ENCODE data around the gene HIC2.
"Not testable (repeated sequence)": the region's sequence is repeated elsewhere in the genome, so short reads cannot be mapped to it uniquely, and the experiment has no call there.

HIC2 gene

GRCh38 chr22:21497984-21498383 lies 80.8 kb downstream of the HIC2 start:
- not testable (repeated sequence) for DNase-seq

GRCh38 chr22:21498489-21498888 lies 81.3 kb downstream of the HIC2 start:
- not testable (repeated sequence) for DNase-seq

GRCh38 chr22:21499623-21500506 lies 82.7 kb downstream of the HIC2 start:
- not testable (repeated sequence) for DNase-seq

Measured in hematopoietic multipotent progenitor cell treated with erythropoietin and hydrocortisone succinate and interleukin-3 and kit ligand, for 6 days (in vitro differentiated cells).